LHCN-M2 (cell line): ENCODE data around the gene PKIB. TPM values are rescaled to one million over a fixed set of nuclear protein-coding genes. Genes with fewer than 3 reads are reported as not detected.

Experiments
- DNase-seq: peaks from one replicate; pipeline ENCODE4 v3.0.0-alpha.2; 2012; ENCODE audit warnings: low read depth
- total RNA-seq: library from RNA; depleted of rRNA; stranded (reverse); fragments of >200 nt; gene quantifications from 2 replicates; pipeline ENCODE4 v1.2.3, GENCODE V29; 2014

The PKIB gene
- total RNA-seq, 1 experiment from 2014 or later: 0.57 TPM

DNA sequence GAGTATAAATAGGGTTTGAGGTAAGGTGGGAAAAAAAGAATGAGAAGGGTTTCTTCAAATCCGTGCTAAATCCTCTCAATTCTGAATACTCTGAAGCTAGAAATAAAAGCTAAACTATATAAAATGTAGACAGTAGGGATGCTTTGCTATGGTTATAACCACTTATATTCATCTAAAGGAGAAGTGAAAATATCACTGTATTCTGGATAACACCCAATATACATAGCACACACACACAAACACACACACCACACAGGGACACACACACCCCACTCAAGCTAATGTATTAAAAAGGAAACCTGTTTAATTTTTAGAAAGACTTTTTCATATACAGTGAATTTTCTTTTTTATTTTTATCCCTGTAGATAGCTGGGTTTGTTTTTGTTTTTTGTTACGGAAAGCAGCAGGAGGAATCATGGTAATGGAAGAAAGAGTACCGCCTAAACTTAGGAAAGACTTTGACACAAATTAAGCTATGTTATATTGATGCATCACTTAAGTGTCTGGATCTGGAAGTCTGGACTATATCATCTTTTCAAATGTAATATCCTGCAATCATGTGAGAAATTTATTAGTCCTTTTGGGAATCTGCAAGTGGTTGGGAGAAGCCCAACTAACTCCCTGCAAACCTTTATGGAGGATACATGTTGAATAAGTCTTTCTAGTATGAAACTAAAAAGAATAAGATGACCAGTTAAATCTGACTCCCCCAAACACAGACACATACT lies 100.9 kb downstream of the PKIB start:
- DNase-seq: no peak

DNA sequence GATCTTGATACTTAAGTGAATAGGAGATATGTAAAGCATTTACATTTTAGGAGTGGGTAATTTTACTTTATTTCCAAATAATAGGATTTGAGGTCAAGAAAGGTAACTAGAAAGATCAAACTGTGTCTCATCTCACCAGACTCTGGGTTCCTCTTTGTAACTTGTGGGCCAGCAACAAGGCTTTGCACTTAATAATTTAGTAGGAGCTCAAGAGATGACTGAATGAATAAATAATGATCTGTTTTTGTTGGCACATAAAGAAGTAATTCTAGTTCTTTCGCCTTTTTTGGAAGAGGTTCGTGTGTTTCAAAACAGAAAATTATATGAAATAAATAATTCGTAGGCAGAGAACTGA lies 101.9 kb downstream of the PKIB start:
- DNase-seq: no peak

- peak; percentile 63 for DNase-seq
Measured at GRCh38 chr6:122712448-122713137, 102.4 kb downstream of the PKIB start.

DNA sequence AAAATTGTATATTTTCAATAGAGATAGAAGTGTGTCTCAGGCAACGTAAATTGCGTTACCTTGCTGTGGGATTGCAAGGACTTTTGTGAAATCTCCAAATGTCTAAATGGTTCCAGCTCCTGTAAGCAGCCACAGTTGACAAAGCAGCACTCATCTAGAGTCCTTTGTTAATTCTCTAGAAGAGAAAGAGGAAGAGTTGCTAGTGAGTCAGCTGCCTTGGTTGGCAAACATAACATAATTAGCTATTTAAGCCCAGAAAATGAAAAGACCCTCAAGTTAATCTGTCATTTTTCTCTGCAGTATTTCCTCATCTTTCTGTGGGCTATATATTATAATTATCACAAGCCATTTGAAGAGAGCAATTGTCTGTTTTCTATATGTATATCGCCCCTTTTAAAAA lies 102.9 kb downstream of the PKIB start:
- DNase-seq: no peak

- no peak for DNase-seq
Measured at GRCh38 chr6:122714059-122714458, 103.9 kb downstream of the PKIB start.

DNA sequence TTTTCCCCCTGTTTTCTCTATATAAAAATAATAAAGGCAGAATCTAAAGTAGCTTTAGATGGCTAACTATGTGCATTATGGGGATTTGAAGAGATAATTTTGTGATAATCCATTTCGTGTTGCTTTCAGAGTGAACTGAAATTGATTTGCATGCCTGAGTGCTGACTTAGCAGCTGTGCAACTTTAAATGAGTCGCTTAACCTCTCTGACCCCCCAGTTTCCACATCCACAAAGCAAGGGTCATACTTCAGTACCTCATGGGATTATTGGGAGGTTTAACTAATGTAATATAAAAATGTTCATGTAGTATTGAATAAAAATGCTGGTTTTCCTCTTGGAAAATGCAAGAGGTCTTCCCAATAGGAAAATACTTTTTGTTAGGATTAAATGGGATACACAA lies 105.5 kb downstream of the PKIB start:
- DNase-seq: peak; percentile 67

- DNase-seq: peak; percentile 63
Measured at GRCh38 chr6:122717350-122717749, 107.1 kb downstream of the PKIB start.

GRCh38 chr6:122718616-122719015 lies 108.4 kb downstream of the PKIB start:
- DNase-seq: no peak

GRCh38 chr6:122719176-122719575 lies 109.0 kb downstream of the PKIB start:
- no peak for DNase-seq

- DNase-seq: no peak
Measured at GRCh38 chr6:122722746-122723145, 112.5 kb downstream of the PKIB start.

DNA sequence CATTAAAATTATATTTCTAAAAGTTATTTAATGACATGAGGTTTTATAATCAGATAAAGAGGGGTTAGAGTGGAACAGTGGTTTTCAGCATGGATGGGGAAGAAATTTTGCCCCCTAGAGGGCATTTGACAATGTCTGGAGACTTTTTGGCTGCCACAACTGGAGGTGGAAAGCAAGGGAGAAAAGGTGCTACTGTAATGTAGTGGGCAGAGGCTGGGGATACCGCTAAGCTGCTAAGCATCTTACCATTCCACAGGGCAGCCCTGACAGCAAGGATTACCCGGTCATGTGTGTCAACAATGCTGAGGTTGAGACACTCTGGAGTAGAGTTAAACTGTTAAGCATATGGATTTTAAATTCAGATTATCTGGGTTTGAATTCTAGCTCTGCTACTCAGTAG lies 116.4 kb downstream of the PKIB start:
- DNase-seq: peak; percentile 15

GRCh38 chr6:122727244-122727643 lies 117.0 kb downstream of the PKIB start:
- DNase-seq: no peak

DNA sequence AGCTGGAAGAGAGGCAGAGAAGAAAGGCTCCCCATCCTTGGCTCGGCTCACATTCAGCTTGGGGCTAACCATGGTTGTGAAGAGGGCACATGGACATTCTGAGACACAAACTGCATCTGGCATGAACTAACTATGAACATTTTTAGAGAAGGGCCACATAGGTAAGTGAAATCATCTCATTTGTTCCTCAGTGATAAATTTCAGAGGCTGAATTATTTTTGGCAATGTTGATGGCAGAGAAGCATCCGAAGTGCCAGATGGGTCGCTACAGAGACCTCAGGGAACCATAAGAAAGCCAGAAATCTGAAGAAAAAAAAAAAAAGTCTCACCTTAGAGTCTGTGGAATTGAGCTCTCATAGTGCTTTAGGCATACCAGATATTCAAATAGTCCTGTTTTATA lies 120.1 kb downstream of the PKIB start:
- DNase-seq: no peak

DNA sequence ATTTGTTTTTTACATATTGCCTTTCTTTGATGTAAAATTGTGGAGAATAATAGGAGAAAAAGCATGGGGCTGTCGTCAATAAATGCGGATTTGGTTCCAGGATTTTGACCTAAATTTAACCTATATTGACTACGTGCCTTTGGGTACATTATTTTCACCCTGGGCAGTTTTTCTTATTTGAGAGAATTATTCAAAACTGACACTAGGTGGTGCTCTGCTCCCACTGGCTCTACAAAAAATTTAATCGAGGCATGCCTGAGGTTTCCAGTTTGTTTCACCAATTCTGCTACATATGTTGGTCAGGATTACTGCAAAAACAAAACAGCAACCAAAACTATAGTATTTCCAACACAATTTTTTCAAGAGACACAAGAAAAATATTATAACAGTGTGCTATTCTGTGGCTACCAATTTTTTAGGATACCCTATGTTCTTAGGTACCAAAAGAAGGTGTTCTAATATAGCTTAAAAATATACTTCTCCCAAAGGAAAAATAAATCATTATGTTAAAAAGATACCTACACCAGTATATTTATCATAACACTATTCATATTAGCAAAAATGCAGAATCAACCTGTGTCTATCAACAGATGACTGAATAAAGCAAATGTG lies 120.7 kb downstream of the PKIB start:
- peak; percentile 36 for DNase-seq

GRCh38 chr6:122733259-122733658 lies 123.1 kb downstream of the PKIB start:
- DNase-seq: no peak

DNA sequence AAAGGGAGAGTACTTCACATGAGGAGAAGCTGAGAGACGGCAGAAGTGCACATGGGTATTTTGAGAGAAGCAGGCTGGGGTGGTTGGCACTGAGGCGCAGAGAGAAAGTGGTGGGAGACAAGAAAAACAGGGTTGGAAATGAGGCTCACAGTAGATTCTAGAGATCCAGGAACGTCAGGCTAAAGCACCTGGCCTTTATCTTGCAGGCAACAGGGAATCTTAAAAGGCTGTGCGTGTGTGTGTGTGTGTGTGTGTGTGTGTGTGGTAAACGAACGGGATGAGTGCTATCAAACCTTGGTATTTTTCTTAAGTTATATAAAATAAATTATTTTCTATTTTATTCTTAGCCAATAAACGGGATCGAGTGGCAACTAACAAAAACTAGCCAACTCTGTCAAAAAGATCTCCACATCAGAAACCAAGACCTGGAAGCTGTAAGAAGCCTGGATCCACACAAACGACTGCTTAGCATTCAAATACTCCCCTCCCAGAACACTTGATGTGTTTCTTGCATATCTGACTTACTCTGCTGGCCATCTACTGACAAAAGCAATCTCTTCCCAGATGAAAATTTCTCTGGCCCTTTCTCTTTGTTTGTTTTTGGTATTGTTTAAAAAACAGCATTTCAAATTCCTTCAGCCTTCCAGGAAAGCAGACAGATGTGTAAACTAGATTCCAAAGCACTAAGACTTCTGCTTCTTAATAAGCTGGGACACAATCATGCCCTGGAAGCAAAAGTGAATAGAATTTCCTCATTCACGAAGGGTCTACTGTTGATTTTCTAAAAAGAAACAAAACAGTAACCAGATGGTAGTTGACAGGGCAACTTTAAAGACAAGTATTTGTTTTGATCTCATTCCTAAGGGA lies 124.6 kb downstream of the PKIB start:
- DNase-seq: no peak

GRCh38 chr6:122735582-122735981 lies 125.4 kb downstream of the PKIB start:
- DNase-seq: no peak

GRCh38 chr6:122736163-122736562 lies 126.0 kb downstream of the PKIB start:
- peak; percentile 37 for DNase-seq

GRCh38 chr6:122736616-122737015 lies 126.4 kb downstream of the PKIB start:
- DNase-seq: no peak

GRCh38 chr6:122740091-122740490 lies 129.9 kb downstream of the PKIB start:
- no peak for DNase-seq

DNA sequence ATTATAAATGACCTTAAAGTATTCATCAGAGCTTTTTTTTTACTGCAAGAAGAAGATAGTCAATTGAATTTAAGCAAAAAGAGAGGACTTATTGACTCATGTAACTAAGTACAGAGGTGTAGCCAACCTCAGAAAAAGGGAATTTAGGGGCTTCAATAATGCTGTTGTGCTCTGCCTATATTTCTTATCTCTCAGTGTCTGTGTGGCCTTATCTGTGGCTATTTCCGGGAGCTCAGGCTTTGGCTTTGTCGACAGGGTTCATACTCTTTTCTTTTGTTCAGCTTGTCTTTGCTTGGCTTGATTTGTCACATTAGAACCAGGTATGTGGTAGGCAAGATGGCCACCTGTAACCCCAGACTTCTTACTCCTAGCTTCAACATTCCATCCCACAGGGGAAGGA lies 130.7 kb downstream of the PKIB start:
- DNase-seq: no peak

- DNase-seq: peak; percentile 15
Measured at GRCh38 chr6:122744247-122744646, 134.0 kb downstream of the PKIB start.
